Measurements from ENCODE around the gene RNF144B. TPM values are rescaled to one million over a fixed set of nuclear protein-coding genes. Genes with fewer than 3 reads are reported as not detected.

Gene RNF144B
- total RNA-seq, 4 donors from 2014 or later, result 8.4 to 47.0 (median 31.9) TPM

GRCh38 chr6:18388271-18388670 lies 1.1 kb downstream of the RNF144B start:
- TF ChIP-seq CTCF (IDR thresholded peaks at IDR 0.05 in 4 of 5, conservative IDR thresholded peaks at IDR 0.05 in 1 of 5) (no peak), POLR2A (IDR thresholded peaks at IDR 0.05) (peak in 1 of 2 donors; percentile 26)
- Histone ChIP-seq H3K9me3 (no peaks in the 10 kb centered on the region), H3K36me3 (no peaks in the 10 kb centered on the region), H3K4me1 (peaks cover 47 to 55% of the 10 kb centered on the region in 2 donors), H3K27me3 (no peaks in the 10 kb centered on the region), H3K27ac (peak overlapping the region; percentile 87 to 92 (median 90)), H3K4me3 (peak overlapping the region; percentile 60 to 71 (median 63))
- ATAC-seq, result peak; percentile 9 to 13
- DNase-seq, result no peak
- in situ Hi-C loops (cut with MboI; ENCODE audit: low sequenced_read_pairs in 4 of 4), result no loop called here
- intact Hi-C loops (cut with DNase I; ENCODE audit: low total_unique reads), result no loop called here

GRCh38 chr6:18388942-18389341 lies 1.8 kb downstream of the RNF144B start:
- no peaks in the 10 kb centered on the region for H3K36me3 ChIP-seq
- no peak for DNase-seq
- in situ Hi-C loops (cut with MboI; ENCODE audit: low sequenced_read_pairs in 4 of 4) (no loop called here), intact Hi-C loops (cut with DNase I; ENCODE audit: low total_unique reads) (no loop called here)
- peak overlapping the region; percentile 60 to 71 (median 63) for H3K4me3 ChIP-seq
- no peaks in the 10 kb centered on the region for H3K9me3 ChIP-seq
- peaks cover 54 to 61% of the 10 kb centered on the region in 2 donors for H3K4me1 ChIP-seq
- ATAC-seq, result no peak
- H3K27ac ChIP-seq, result peak overlapping the region; percentile 87 to 92 (median 90)
- H3K27me3 ChIP-seq, result no peaks in the 10 kb centered on the region
- no peak for TF ChIP-seq POLR2A (IDR thresholded peaks at IDR 0.05)
- TF ChIP-seq CTCF (IDR thresholded peaks at IDR 0.05 in 4 of 5, conservative IDR thresholded peaks at IDR 0.05 in 1 of 5), result no peak

- intact Hi-C loops (cut with DNase I; ENCODE audit: low total_unique reads), result no loop called here
- TF ChIP-seq CTCF (IDR thresholded peaks at IDR 0.05 in 4 of 5, conservative IDR thresholded peaks at IDR 0.05 in 1 of 5), result no peak
- Histone ChIP-seq H3K9me3 (no peaks in the 10 kb centered on the region), H3K36me3 (no peaks in the 10 kb centered on the region), H3K4me3 (peak overlapping the region; percentile 60 to 71 (median 63)), H3K27ac (peak overlapping the region; percentile 87 to 92 (median 90)), H3K4me1 (peaks cover 59 to 67% of the 10 kb centered on the region in 2 donors), H3K27me3 (no peaks in the 10 kb centered on the region)
- in situ Hi-C loops (cut with MboI; ENCODE audit: low sequenced_read_pairs in 4 of 4), result no loop called here
- no peak for ATAC-seq
- no peak for DNase-seq
Observed at GRCh38 chr6:18389479-18389878, 2.3 kb downstream of the RNF144B start.

- Histone ChIP-seq H3K27me3 (no peaks in the 10 kb centered on the region), H3K9me3 (no peaks in the 10 kb centered on the region), H3K36me3 (no peaks in the 10 kb centered on the region), H3K4me3 (peak overlapping the region; percentile 60 to 71 (median 63)), H3K27ac (peak overlapping the region; percentile 87 to 92 (median 90)), H3K4me1 (peaks cover 69 to 75% of the 10 kb centered on the region in 2 donors)
- in situ Hi-C loops (cut with MboI; ENCODE audit: low sequenced_read_pairs in 4 of 4), result no loop called here
- intact Hi-C loops (cut with DNase I; ENCODE audit: low total_unique reads), result no loop called here
- no peak for TF ChIP-seq POLR2A (IDR thresholded peaks at IDR 0.05)
- TF ChIP-seq CTCF (IDR thresholded peaks at IDR 0.05 in 4 of 5, conservative IDR thresholded peaks at IDR 0.05 in 1 of 5), result no peak
- DNase-seq (no peak), ATAC-seq (no peak)
Observed at GRCh38 chr6:18390476-18390875, 3.3 kb downstream of the RNF144B start.

- H3K9me3 ChIP-seq, result no peaks in the 10 kb centered on the region
- peaks cover 71 to 76% of the 10 kb centered on the region in 2 donors for H3K4me1 ChIP-seq
- in situ Hi-C loops (cut with MboI; ENCODE audit: low sequenced_read_pairs in 4 of 4), result no loop called here
- peak overlapping the region; percentile 60 to 71 (median 63) for H3K4me3 ChIP-seq
- DNase-seq, result no peak
- no peak for ATAC-seq
- no peaks in the 10 kb centered on the region for H3K36me3 ChIP-seq
- no peaks in the 10 kb centered on the region for H3K27me3 ChIP-seq
- intact Hi-C loops (cut with DNase I; ENCODE audit: low total_unique reads), result no loop called here
- TF ChIP-seq POLR2A (IDR thresholded peaks at IDR 0.05) (no peak), CTCF (IDR thresholded peaks at IDR 0.05 in 4 of 5, conservative IDR thresholded peaks at IDR 0.05 in 1 of 5) (no peak)
- H3K27ac ChIP-seq, result peak overlapping the region; percentile 87 to 92 (median 90)
Observed at GRCh38 chr6:18391023-18391422, 3.9 kb downstream of the RNF144B start.
